GM12878 (cell line): ENCODE measurements around the gene PTPRN2. TPM values are rescaled to one million over a fixed set of nuclear protein-coding genes. Genes with fewer than 3 reads are reported as not detected.

ENCODE experiments used
- ATAC-seq: fragments of 200-7000 bp; cut with Tn5 transposase; 3 replicates; pipeline ENCODE4 v1.9.1; 2020; ENCODE audit warnings: mild to moderate bottlenecking, moderate library complexity
- BruUV-seq: library from RNA; stranded (reverse); fragments of 400-500 nt; replicated peaks from 2 replicates; lab custom pipeline; 2021; lab: Mats Ljungman, UMichigan
- CTCF ChIA-PET: fragments of 300-600 bp; sonication (Branson Sonifier 250); formaldehyde crosslinking; extraction: SDS; loops from one replicate; lab custom pipeline; 2021; ENCODE audit warnings: inconsistent platforms; lab: Yijun Ruan, JAX
- POLR2A ChIA-PET: fragments of 350-600 bp; formaldehyde crosslinking; extraction: SDS; loops from one replicate; lab custom pipeline; 2021; ENCODE audit warnings: inconsistent platforms; lab: Charles Lee
- RAD21 ChIA-PET: fragments of 300-600 bp; sonication (Branson Sonifier 250); formaldehyde crosslinking; loops from one replicate; lab custom pipeline; 2023; ENCODE audit warnings: antibody characterized with exemption; ENCODE audit not compliant: unreplicated experiment; lab: Charles Lee
- SMC1A ChIA-PET: fragments of 300-600 bp; sonication (Branson Sonifier 250); formaldehyde crosslinking; loops from one replicate; lab custom pipeline; 2023; ENCODE audit not compliant: unreplicated experiment, uncharacterized antibody; lab: Charles Lee
- DNase-seq: peaks from one replicate; pipeline ENCODE4 v3.0.0-alpha.2; 2011; ENCODE audit warnings: low read depth, low spot score
- FAIRE-seq: peaks from 3 replicates; lab custom pipeline; 2011; peaks lifted over from hg19 to GRCh38; lab: Jason Lieb, UNC
- H2AFZ ChIP-seq: 2 replicates; pipeline ENCODE4 v1.6.0; 2011; ENCODE audit warnings: low read depth, low read length, control low read depth; ENCODE audit not compliant: control insufficient read depth
- H3K27ac ChIP-seq: 2 replicates; pipeline ENCODE4 v1.5.1; 2011; ENCODE audit warnings: control low read depth; ENCODE audit not compliant: control insufficient read depth, insufficient read depth
- H3K27me3 ChIP-seq, 2 experiments: replicated peaks in 1 of 2; 2 replicates each; pipeline versions ENCODE4 v1.6.0 to v1.6.1; 2011; ENCODE audit warnings: low read length in 1 of 2; ENCODE audit not compliant: control insufficient read depth in 2 of 2, insufficient read depth in 2 of 2
- H3K36me3 ChIP-seq, 2 experiments: 2 replicates each; pipeline ENCODE4 v1.5.1; 2011; ENCODE audit warnings: low read length in 1 of 2; ENCODE audit not compliant: control insufficient read depth in 2 of 2, insufficient read depth in 2 of 2
- H3K4me1 ChIP-seq: 2 replicates; pipeline ENCODE4 v1.6.1; 2011; ENCODE audit warnings: mild to moderate bottlenecking, low read length, moderate library complexity, mixed read lengths; ENCODE audit not compliant: control insufficient read depth, insufficient read depth
- H3K4me2 ChIP-seq: 2 replicates; pipeline ENCODE4 v1.6.0; 2011; ENCODE audit warnings: control low read depth; ENCODE audit not compliant: control insufficient read depth, insufficient read depth
- H3K4me3 ChIP-seq: fragments of 200-600 bp; sonication (generic); 2 replicates; pipeline ENCODE4 v1.5.1; 2016
- H3K79me2 ChIP-seq: 2 replicates; pipeline ENCODE4 v1.6.0; 2011; ENCODE audit warnings: low read length; ENCODE audit not compliant: control insufficient read depth, insufficient read depth
- H3K9ac ChIP-seq: 2 replicates; pipeline ENCODE4 v1.8.0; 2011; ENCODE audit warnings: low read length, control low read depth, mixed read lengths; ENCODE audit not compliant: control insufficient read depth, insufficient read depth
- H3K9me3 ChIP-seq: replicated peaks from 3 replicates; pipeline ENCODE4 v1.5.1; 2011; ENCODE audit warnings: mild to moderate bottlenecking, low read length; ENCODE audit not compliant: control insufficient read depth, insufficient read depth
- H4K20me1 ChIP-seq: 2 replicates; pipeline ENCODE4 v1.6.0; 2011; ENCODE audit not compliant: control insufficient read depth, insufficient read depth
- BRCA1 ChIP-seq: IDR thresholded peaks from 2 replicates; pipeline ENCODE4 v1.6.1; 2011; ENCODE audit warnings: low read depth, low read length, improper control_type of control experiment
- FOS ChIP-seq: IDR thresholded peaks from 3 replicates; pipeline ENCODE4 v1.6.1; 2011; ENCODE audit warnings: borderline replicate concordance; ENCODE audit not compliant: insufficient read length; ENCODE audit errors: extremely low read depth
- MEF2B ChIP-seq: fragments of 450-650 bp; IDR thresholded peaks from 2 replicates; pipeline ENCODE4 v1.6.1; 2018; ENCODE audit warnings: mild to moderate bottlenecking, moderate library complexity; ENCODE audit not compliant: partially characterized antibody, poor library complexity, severe bottlenecking
- MTA3 ChIP-seq: IDR thresholded peaks from 2 replicates; pipeline ENCODE4 v1.6.1; 2012; ENCODE audit warnings: low read length, inconsistent platforms, borderline replicate concordance
- MYB ChIP-seq: fragments of 150-350 bp; IDR thresholded peaks from 2 replicates; pipeline ENCODE4 v1.6.1; 2014; ENCODE audit warnings: mild to moderate bottlenecking, low read depth, low read length, borderline replicate concordance
- TCF7 ChIP-seq: IDR thresholded peaks from 2 replicates; pipeline ENCODE4 v1.6.1; 2014; ENCODE audit warnings: antibody characterized with exemption, borderline replicate concordance
- WGBS: methylation state at CpG from one replicate; pipeline ENCODE4 v1.1.6; 2016; ENCODE audit warnings: low lambda C conversion rate; ENCODE audit not compliant: insufficient replicate concordance, insufficient coverage; ENCODE audit errors: missing lambda C conversion rate; 5-methylcytosine and 5-hydroxymethylcytosine counted together
- in situ Hi-C: fragments of 300-500 bp; cut with MboI; formaldehyde crosslinking; loops from 9 replicates; pipeline ENCODE4 v1.14.3; 2018; ENCODE audit warnings: mixed read lengths
- intact Hi-C: fragments of 100-400 bp; cut with micrococcal nuclease; formaldehyde crosslinking; loops from one replicate; pipeline ENCODE4 v1.14.2; 2022; ENCODE audit not compliant: unreplicated experiment
- polyA plus RNA-seq, 11 experiments: library from polyadenylated mRNA; depleted of rRNA in 4 of 11; unstranded in 6 of 11; stranded (reverse) in 5 of 11; fragments of >200 nt; fragmentation: Nextera tagmentation in 4 of 11; fragmentation: Illumina TruSeq in 1 of 11; extraction: Ambion mirVana in 4 of 11; extraction: Trizol in 1 of 11; gene quantifications; 1 replicate in 1 of 11; 2 replicates in 10 of 11; pipeline versions ENCODE4 v1.2.1 to v1.2.3, GENCODE V29; 2011 to 2016; ENCODE audit warnings: inconsistent platforms in 2 of 11, missing spikeins in 2 of 11, low read depth in 1 of 11
- total RNA-seq, 4 experiments: library from RNA; depleted of rRNA in 3 of 4; stranded (reverse); fragments of >200 nt in 3 of 4; fragmentation: Illumina TruSeq in 1 of 4; extraction: Trizol in 1 of 4; gene quantifications; 2 replicates each; pipeline versions ENCODE4 v1.2.1 to v1.2.3, GENCODE V29; 2013 to 2021
- TF ChIP-seq, protein P1 (sequence below): IDR thresholded peaks from 2 replicates; pipeline ENCODE4 v1.6.1; 2011; ENCODE audit warnings: low read depth, mild to moderate bottlenecking, low read length, moderate library complexity, borderline replicate concordance; ENCODE audit errors: extremely low read depth

The PTPRN2 gene
- total and polyA plus RNA-seq, 10 of the 15 experiments (the other 5 are each of a cell fraction or from before 2014, with no cell fraction given) = 5.4 TPM; not detected in 9

DNA sequence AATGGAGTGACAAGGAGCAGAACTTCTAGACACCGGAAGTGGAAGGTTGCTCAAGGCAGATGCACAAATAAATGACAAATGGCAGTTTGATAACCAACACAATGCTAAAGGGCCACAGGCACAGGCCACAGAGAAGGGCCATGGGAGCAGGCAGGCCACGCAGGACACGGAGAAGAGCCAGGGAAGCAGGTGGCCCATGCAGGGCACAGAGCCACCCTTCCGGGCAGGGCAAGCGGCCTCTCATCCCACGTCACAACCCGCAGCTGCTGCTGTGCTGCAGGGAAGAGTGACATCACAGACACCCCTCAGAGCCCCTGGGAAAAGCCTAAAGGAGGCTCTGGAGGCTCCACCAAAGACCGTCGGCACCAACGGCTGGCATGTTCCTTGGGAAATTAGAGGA is 328.5 kb downstream of the PTPRN2 start:
- no peak overlapping the region for H2AFZ ChIP-seq
- no TSS peak for BruUV-seq
- H3K79me2 ChIP-seq = no peaks in the 10 kb centered on the region
- no peaks in the 10 kb centered on the region for H3K27me3 ChIP-seq
- in situ Hi-C loops = no loop called here
- 57% methylated on average over 10 of the region's 10 CpGs for WGBS
- no peaks in the 10 kb centered on the region for H3K36me3 ChIP-seq
- no peaks in the 10 kb centered on the region for H4K20me1 ChIP-seq
- POLR2A ChIA-PET = no interaction called here
- ATAC-seq (no peak), FAIRE-seq (no peak), DNase-seq (no peak)
- SMC1A ChIA-PET = no interaction called here
- no peak overlapping the region for H3K9ac ChIP-seq
- no peak overlapping the region for H3K27ac ChIP-seq
- H3K9me3 ChIP-seq = peaks cover 10% of the 10 kb centered on the region; the same call in 1 of the 3 replicates
- RAD21 ChIA-PET = no interaction called here
- intact Hi-C loops = no loop called here
- no peak overlapping the region for H3K4me2 ChIP-seq
- no peak overlapping the region for H3K4me3 ChIP-seq
- TF ChIP-seq MTA3 (no peak), BRCA1 (no peak), FOS (no peak), MYB (no peak), MEF2B (no peak), TCF7 (no peak)
- TF ChIP-seq, protein P1, sequence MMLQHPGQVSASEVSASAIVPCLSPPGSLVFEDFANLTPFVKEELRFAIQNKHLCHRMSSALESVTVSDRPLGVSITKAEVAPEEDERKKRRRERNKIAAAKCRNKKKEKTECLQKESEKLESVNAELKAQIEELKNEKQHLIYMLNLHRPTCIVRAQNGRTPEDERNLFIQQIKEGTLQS = no peak
- H3K4me1 ChIP-seq = no peaks in the 10 kb centered on the region
- CTCF ChIA-PET = no interaction called here
